Upper lobe of left lung (tissue), 6 donors: ENCODE results near the gene KRTAP5-4. TPM values are rescaled to one million over a fixed set of nuclear protein-coding genes. Genes with fewer than 3 reads are reported as not detected.
"Not testable (repeated sequence)": the region's sequence is repeated elsewhere in the genome, so short reads cannot be mapped to it uniquely, and the experiment has no call there.

Experiments
- ATAC-seq, 2 donors: fragments of 200-7000 bp; cut with Tn5 transposase; one replicate each; pipeline ENCODE4 v1.9.1; 2022; ENCODE audit warnings: mild to moderate bottlenecking in 2 of 2, moderate library complexity in 2 of 2; ENCODE audit not compliant: low FRiP score in 2 of 2
- DNase-seq, 2 donors: peaks; one replicate each; pipeline ENCODE4 v3.0.0-alpha.2; 2019 to 2020
- H3K27ac ChIP-seq, 4 donors: fragments of 200-600 bp; sonication (generic); one replicate each; pipeline ENCODE4 v1.5.1; 2016 to 2019
- H3K27me3 ChIP-seq, 4 donors: fragments of 200-600 bp; sonication (generic); one replicate each; pipeline ENCODE4 v1.5.1; 2017 to 2019
- H3K36me3 ChIP-seq, 4 donors: fragments of 200-600 bp; sonication (generic); one replicate each; pipeline ENCODE4 v1.5.1; 2016 to 2019
- H3K4me1 ChIP-seq, 4 donors: fragments of 200-600 bp; sonication (generic); one replicate each; pipeline ENCODE4 v1.5.1; 2018 to 2019
- H3K4me3 ChIP-seq, 4 donors: fragments of 200-600 bp; sonication (generic); one replicate each; pipeline ENCODE4 v1.5.1; 2017 to 2019; ENCODE audit warnings: mild to moderate bottlenecking in 2 of 4, moderate library complexity in 1 of 4
- H3K9me3 ChIP-seq, 4 donors: fragments of 200-600 bp; sonication (generic); one replicate each; pipeline ENCODE4 v1.5.1; 2018 to 2019
- EP300 ChIP-seq, 4 donors: sonication (generic); formaldehyde crosslinking; IDR thresholded peaks; one replicate each; pipeline ENCODE4 v1.5.1; 2017; ENCODE audit warnings: antibody characterized with exemption in 4 of 4, control low read depth in 2 of 4
- POLR2A ChIP-seq, 4 donors: fragments of 450-650 bp; IDR thresholded peaks; one replicate each; pipeline ENCODE4 v1.5.1; 2016 to 2017; ENCODE audit warnings: antibody characterized with exemption in 4 of 4, mild to moderate bottlenecking in 2 of 4
- POLR2AphosphoS5 ChIP-seq, 2 donors: sonication (generic); formaldehyde crosslinking; IDR thresholded peaks; one replicate each; pipeline ENCODE4 v1.5.1; 2017; ENCODE audit warnings: antibody characterized with exemption in 2 of 2
- WGBS, 2 donors: methylation state at CpG; one replicate each; pipeline ENCODE4 v1.1.5; 2017 to 2018; 5-methylcytosine and 5-hydroxymethylcytosine counted together
- total RNA-seq, 6 donors: library from RNA; depleted of rRNA in 4 of 6; stranded (reverse); fragments of >200 nt in 4 of 6; gene quantifications; one replicate each; pipeline versions ENCODE4 v1.1.0 to v1.2.1, GENCODE V29; 2016 to 2021
- TF ChIP-seq, protein P1 (sequence below), 6 experiments: fragments of 450-650 bp in 4 of 6; fragments of 200-600 bp in 2 of 6; sonication (generic) in 2 of 6; IDR thresholded peaks; one replicate each; pipeline ENCODE4 v1.5.1; 2016 to 2019; ENCODE audit warnings: antibody characterized with exemption in 6 of 6
- donor health status: DM: no; HTN: no; CAD: no; lungs with moderate emphysema.
- donor health status: DM: no; HTN: yes; CAD: no; lungs with severe emphysema.

The KRTAP5-4 gene
- total RNA-seq, 6 donors from 2014 or later = not detected

DNA sequence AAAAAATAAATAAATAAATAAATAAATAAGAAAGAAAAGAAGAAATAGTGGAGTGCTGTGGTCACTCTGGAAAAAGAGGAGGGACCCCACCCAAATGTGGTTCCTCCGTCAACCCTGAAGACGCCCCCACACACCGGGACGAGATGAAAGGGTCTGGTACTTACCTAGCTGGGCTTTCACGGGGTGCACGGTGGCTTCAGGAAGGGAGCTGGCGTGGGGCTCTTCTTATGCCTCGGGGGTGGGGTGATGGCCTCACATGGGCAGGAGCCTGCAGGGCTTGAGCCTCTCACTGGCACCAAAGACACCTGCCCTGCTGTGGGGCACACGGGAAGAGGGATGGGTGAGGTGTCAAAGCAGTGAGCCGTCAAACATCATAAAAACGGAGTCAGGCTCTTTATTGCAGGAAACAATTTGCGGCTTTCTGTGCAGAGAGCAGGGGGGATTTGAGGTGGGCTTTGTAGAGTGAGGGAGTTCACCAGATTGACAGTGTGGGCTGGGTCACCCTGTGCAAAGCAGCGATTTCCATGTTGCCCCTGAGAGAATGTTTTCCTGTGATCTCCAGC, 47.1 kb upstream of the KRTAP5-4 start:
- no peak for DNase-seq
- TF ChIP-seq EP300 (IDR thresholded peaks at IDR 0.05) (no peak), POLR2AphosphoS5 (IDR thresholded peaks at IDR 0.05) (no peak), POLR2A (IDR thresholded peaks at IDR 0.05) (no peak)
- TF ChIP-seq, protein P1, sequence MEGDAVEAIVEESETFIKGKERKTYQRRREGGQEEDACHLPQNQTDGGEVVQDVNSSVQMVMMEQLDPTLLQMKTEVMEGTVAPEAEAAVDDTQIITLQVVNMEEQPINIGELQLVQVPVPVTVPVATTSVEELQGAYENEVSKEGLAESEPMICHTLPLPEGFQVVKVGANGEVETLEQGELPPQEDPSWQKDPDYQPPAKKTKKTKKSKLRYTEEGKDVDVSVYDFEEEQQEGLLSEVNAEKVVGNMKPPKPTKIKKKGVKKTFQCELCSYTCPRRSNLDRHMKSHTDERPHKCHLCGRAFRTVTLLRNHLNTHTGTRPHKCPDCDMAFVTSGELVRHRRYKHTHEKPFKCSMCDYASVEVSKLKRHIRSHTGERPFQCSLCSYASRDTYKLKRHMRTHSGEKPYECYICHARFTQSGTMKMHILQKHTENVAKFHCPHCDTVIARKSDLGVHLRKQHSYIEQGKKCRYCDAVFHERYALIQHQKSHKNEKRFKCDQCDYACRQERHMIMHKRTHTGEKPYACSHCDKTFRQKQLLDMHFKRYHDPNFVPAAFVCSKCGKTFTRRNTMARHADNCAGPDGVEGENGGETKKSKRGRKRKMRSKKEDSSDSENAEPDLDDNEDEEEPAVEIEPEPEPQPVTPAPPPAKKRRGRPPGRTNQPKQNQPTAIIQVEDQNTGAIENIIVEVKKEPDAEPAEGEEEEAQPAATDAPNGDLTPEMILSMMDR (IDR thresholded peaks at IDR 0.05) = no peak

DNA sequence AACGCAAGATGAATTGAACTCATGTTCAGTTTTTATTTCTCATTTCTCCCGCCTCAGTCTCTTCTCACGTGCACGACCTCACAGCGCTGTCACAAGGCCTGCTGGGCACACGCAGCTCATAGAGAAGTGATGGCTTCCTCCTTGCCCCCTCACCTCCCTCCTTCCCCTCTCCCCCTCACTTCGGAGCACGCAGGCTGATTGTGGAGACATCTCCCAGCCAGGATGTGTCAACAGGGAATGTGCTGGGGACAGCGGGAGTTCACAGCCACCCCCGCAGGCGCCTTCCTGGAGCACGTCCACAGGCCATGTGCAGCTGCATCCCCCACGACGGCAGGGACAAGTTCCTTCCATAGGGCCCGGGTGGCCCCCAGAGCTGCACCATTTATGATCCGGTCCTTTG, 46.0 kb upstream of the KRTAP5-4 start:
- no peak overlapping the region for H3K4me3 ChIP-seq
- WGBS, 2 donors = 30 to 35% methylated on average over 14 to 16 of the region's 16 CpGs
- H3K27ac ChIP-seq = no peak overlapping the region
- DNase-seq (peak in 1 of 2 donors; percentile 52), ATAC-seq (no peak)
- H3K27me3 ChIP-seq = no peaks in the 10 kb centered on the region
- no peak for TF ChIP-seq POLR2A (IDR thresholded peaks at IDR 0.05)
- no peak for TF ChIP-seq POLR2AphosphoS5 (IDR thresholded peaks at IDR 0.05)
- no peak for TF ChIP-seq EP300 (IDR thresholded peaks at IDR 0.05)
- TF ChIP-seq, protein P1 (IDR thresholded peaks at IDR 0.05) = no peak
- H3K4me1 ChIP-seq = no peaks in the 10 kb centered on the region
- H3K36me3 ChIP-seq = no peaks in the 10 kb centered on the region
- no peaks in the 10 kb centered on the region for H3K9me3 ChIP-seq

More for the DNA sequence above, 47.1 kb upstream of the KRTAP5-4 start:
- WGBS, 2 donors = 65% methylated on average over 13 of the region's 13 CpGs
- Histone ChIP-seq H3K4me3 (no peak overlapping the region), H3K9me3 (no peaks in the 10 kb centered on the region), H3K27ac (no peak overlapping the region), H3K27me3 (no peaks in the 10 kb centered on the region), H3K36me3 (no peaks in the 10 kb centered on the region), H3K4me1 (no peaks in the 10 kb centered on the region)
- ATAC-seq = no peak

DNA sequence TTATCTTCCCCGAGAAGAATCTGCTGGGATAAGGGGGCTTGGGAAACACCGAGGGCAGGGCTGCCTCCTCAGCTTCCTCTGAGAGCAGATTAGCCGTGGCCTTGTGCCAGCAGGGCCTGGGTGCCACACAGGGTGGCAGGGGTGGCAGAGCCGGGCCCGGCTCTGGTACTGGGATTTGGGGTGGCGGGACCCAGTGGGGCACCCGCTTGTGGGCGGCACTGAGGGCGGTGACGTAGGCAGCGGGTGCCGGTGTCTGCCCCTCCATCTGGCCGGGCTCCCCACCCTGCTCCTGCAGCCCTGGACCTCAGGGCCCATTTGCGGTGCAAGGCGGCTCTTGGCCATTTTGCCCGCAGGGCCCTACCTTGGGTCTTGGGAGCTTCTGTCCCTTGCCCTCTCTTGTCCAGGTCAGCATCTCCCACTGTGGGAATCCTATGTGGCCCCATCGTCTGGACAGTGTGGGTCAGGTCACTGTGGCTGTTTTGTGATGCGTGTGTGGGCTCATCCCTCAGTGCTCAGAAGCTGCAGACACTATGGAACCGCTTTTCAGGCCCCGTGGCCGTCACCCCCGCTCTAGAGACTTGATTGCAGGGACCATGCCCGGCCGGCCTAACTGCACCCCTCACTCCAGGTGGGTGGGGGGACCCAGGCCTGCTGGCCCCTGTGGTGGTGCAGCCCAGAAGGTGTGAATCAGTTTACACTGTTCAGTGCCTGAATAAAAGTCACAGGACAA, 45.3 kb upstream of the KRTAP5-4 start:
- no peak for ATAC-seq
- WGBS, 2 donors = 86 to 91% methylated on average over 6 to 23 of the region's 24 CpGs
- TF ChIP-seq POLR2AphosphoS5 (IDR thresholded peaks at IDR 0.05) (no peak), POLR2A (IDR thresholded peaks at IDR 0.05) (no peak), EP300 (IDR thresholded peaks at IDR 0.05) (no peak)
- TF ChIP-seq, protein P1 (IDR thresholded peaks at IDR 0.05) = no peak
- Histone ChIP-seq H3K36me3 (no peaks in the 10 kb centered on the region), H3K4me1 (no peaks in the 10 kb centered on the region), H3K27me3 (no peaks in the 10 kb centered on the region), H3K4me3 (no peak overlapping the region), H3K27ac (no peak overlapping the region), H3K9me3 (no peaks in the 10 kb centered on the region)
- DNase-seq = peak in 1 of 2 donors; percentile 72

DNA sequence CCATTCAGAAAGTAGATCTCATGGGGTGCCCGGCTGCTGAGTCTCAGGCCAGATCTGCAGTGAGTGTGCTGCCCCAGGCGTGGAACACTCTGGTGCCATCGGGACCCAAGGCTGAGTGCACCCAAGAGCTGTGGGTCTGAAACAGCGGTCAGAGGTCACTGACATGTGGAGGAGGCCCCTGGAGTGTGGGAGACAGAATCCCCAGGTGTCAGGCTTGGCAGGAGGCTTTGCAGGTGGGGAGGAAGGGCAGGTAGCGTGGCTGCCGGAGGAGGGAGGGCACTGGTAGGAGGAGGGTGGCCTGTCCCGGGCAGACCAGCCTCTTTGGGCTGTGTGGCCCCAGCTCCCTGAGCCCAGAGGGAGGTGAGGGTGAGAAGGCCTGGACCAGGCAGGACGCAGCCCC, 43.4 kb upstream of the KRTAP5-4 start:
- H3K4me3 ChIP-seq = no peak overlapping the region
- no peak for TF ChIP-seq POLR2A (IDR thresholded peaks at IDR 0.05)
- TF ChIP-seq, protein P1 (IDR thresholded peaks at IDR 0.05) = no peak
- no peak for TF ChIP-seq EP300 (IDR thresholded peaks at IDR 0.05)
- no peak for TF ChIP-seq POLR2AphosphoS5 (IDR thresholded peaks at IDR 0.05)

GRCh38 chr11:1662699-1663283, 40.9 kb upstream of the KRTAP5-4 start:
- not testable (repeated sequence) for H3K4me3 ChIP-seq, DNase-seq, H3K4me1 ChIP-seq, H3K27me3 ChIP-seq, H3K27ac ChIP-seq, ATAC-seq, H3K9me3 ChIP-seq, H3K36me3 ChIP-seq
- 58 to 63% methylated on average over 15 to 18 of the region's 18 CpGs for WGBS, 2 donors

More for the DNA sequence above, 43.4 kb upstream of the KRTAP5-4 start:
- no peak overlapping the region for H3K27ac ChIP-seq
- no peaks in the 10 kb centered on the region for H3K9me3 ChIP-seq
- 87 to 94% methylated on average over 3 of the region's 8 CpGs for whole genome bisulfite sequencing, 2 donors
- H3K4me1 ChIP-seq = no peaks in the 10 kb centered on the region
- no peaks in the 10 kb centered on the region for H3K27me3 ChIP-seq
- no peak for DNase-seq
- no peak for ATAC-seq
- H3K36me3 ChIP-seq = no peaks in the 10 kb centered on the region

DNA sequence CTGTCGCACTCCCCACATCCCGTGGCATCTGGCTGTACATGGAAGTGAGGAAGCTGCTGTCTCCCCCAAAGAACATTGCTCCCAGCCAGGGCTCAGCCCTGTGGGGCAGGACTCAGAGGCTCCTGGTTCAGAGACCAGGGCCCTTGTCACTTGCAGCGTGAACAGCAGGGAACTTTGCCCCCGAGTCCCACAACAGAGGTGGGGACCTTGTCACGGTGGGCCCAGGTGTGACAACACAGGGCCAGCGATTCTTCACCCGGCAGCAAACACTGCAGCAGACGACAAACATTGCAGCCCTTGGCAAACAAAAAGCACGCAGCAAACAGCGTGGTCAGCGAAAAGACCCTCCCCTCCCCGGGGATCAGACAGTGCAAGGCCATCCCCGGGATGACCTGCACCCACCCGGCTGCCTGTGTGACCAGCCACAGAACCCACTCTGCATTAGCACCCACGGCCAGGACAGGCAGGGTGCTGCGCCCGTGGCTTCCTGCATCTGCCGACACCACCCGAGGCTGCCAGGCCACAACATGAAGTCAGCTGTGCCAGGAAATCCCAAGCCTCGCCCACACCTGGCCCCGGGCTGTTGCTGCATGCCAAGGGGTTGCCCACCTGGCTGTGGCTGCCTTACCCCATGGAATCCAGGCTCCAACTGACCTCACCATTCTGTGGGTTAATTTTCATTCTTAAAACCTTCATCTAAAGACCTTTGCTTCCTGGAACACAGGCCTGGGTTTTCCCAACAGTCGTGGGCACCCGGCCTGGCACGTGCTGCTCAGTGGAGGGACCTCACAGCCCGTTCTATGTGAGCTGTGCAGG, 39.7 kb upstream of the KRTAP5-4 start:
- H3K27me3 ChIP-seq, H3K4me1 ChIP-seq, H3K9me3 ChIP-seq, H3K36me3 ChIP-seq, H3K27ac ChIP-seq, H3K4me3 ChIP-seq: not testable (repeated sequence)
- DNase-seq = peak; percentile 7 to 65
- ATAC-seq = peak in 1 of 2 donors; percentile 10
- WGBS, 2 donors = 58 to 71% methylated on average over 2 to 8 of the region's 25 CpGs
